Right atrium auricular region (tissue), 2 donors: Measurements from ENCODE around the gene XPR1. TPM values are rescaled to one million over a fixed set of nuclear protein-coding genes. Genes with fewer than 3 reads are reported as not detected.

Experiments
- DNase-seq: peaks from one replicate; pipeline ENCODE4 v3.0.0-alpha.2; 2019; ENCODE audit warnings: low spot score
- H3K27ac ChIP-seq, 2 donors: fragments of 200-600 bp; sonication (generic); 1 replicate in 1 of 2; 2 replicates in 1 of 2; pipeline ENCODE4 v1.5.1; 2016 to 2019
- H3K27me3 ChIP-seq, 2 donors: fragments of 200-600 bp; sonication (generic); one replicate each; pipeline versions ENCODE4 v1.5.1 to v1.6.0; 2017 to 2019
- H3K36me3 ChIP-seq: fragments of 200-600 bp; sonication (generic); one replicate; pipeline ENCODE4 v1.5.1; 2016
- H3K4me1 ChIP-seq, 2 donors: fragments of 200-600 bp; sonication (generic); one replicate each; pipeline versions ENCODE4 v1.5.1 to v1.6.0; 2017 to 2019
- H3K4me3 ChIP-seq, 2 donors: fragments of 200-600 bp; sonication (generic); 1 replicate in 1 of 2; 2 replicates in 1 of 2; pipeline ENCODE4 v1.5.1; 2017 to 2019; ENCODE audit warnings: mild to moderate bottlenecking in 1 of 2, moderate library complexity in 1 of 2
- H3K9me3 ChIP-seq, 2 donors: fragments of 200-600 bp; sonication (generic); one replicate each; pipeline ENCODE4 v1.5.1; 2019
- total RNA-seq, 2 donors: library from RNA; depleted of rRNA; stranded (reverse); fragments of >200 nt; gene quantifications; one replicate each; pipeline ENCODE4 v1.1.0, GENCODE V29; 2016
- TF ChIP-seq, protein P1 (sequence below), 2 donors: fragments of 200-600 bp; sonication (generic); IDR thresholded peaks; one replicate each; pipeline ENCODE4 v1.5.1; 2019; ENCODE audit warnings: antibody characterized with exemption in 2 of 2

The XPR1 gene
- total RNA-seq, 2 donors from 2014 or later, result 30.0 to 53.0 TPM

DNA sequence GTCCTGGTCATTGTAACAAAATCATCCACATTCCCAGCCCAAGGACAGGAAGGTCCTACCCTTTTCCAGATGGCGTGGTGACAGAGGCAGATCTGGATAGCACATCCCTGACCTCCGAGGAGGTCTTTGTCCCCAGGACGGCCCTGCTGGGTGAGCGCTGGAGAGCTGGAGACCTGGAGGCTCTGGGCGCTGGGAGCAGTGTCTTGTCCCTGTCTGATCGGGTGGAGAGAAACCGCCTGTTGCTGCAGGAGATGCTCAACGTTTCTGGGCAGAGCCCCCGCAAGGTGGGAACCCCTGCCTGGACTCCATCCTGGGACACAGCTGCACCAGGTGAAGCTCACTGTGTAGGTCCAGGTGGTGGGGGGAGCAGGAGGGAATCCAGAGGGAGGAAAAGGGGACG, 284.9 kb downstream of the XPR1 start:
- TF ChIP-seq, protein P1, sequence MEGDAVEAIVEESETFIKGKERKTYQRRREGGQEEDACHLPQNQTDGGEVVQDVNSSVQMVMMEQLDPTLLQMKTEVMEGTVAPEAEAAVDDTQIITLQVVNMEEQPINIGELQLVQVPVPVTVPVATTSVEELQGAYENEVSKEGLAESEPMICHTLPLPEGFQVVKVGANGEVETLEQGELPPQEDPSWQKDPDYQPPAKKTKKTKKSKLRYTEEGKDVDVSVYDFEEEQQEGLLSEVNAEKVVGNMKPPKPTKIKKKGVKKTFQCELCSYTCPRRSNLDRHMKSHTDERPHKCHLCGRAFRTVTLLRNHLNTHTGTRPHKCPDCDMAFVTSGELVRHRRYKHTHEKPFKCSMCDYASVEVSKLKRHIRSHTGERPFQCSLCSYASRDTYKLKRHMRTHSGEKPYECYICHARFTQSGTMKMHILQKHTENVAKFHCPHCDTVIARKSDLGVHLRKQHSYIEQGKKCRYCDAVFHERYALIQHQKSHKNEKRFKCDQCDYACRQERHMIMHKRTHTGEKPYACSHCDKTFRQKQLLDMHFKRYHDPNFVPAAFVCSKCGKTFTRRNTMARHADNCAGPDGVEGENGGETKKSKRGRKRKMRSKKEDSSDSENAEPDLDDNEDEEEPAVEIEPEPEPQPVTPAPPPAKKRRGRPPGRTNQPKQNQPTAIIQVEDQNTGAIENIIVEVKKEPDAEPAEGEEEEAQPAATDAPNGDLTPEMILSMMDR (IDR thresholded peaks at IDR 0.05), result no peak
- H3K9me3 ChIP-seq, result no peaks in the 10 kb centered on the region
- H3K4me3 ChIP-seq, result no peak overlapping the region
- H3K36me3 ChIP-seq, result peaks cover 27% of the 10 kb centered on the region
- no peak overlapping the region for H3K27ac ChIP-seq
- no peak for DNase-seq
- H3K4me1 ChIP-seq, result peaks cover 0 to 16% of the 10 kb centered on the region in 2 donors
- no peaks in the 10 kb centered on the region for H3K27me3 ChIP-seq

DNA sequence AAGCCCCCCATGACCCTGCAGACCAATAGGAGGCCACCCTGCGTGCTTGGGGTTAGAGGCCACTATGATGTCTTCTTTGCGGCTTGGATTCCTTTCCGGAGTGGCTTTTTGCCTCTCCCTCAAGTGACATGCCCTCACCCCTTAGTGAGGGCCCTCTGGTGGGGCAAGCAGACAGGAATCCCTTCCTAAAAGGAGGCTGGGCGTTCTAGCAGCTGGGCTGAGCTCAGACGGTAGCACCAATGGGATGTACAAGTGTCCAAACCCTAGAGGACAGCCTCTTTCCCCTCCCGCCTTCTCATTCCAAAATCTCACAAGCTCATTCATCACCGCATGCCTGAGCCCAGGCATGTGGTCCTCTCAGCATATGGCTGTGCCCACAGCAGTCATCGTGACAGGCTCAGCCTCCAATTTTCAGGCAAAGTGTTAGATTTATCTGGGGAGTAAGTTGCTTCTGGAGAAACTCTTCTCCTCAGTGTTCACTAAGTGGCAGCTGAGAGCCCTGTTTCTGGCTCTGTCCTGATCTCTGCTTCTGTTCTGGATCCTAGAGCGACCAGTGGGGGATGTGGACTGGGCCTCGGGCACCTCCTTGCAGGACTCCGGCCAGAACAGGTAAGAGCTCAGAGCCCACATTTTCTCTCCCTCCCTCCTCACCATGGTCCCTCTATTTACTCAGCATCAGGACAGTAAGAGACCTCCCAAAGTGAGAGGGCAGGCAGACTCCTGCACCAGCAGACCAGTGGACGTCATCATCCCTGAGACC, 285.7 kb downstream of the XPR1 start:
- H3K4me1 ChIP-seq, result peaks cover 0 to 11% of the 10 kb centered on the region in 2 donors
- no peak for DNase-seq
- H3K4me3 ChIP-seq, result no peak overlapping the region

DNA sequence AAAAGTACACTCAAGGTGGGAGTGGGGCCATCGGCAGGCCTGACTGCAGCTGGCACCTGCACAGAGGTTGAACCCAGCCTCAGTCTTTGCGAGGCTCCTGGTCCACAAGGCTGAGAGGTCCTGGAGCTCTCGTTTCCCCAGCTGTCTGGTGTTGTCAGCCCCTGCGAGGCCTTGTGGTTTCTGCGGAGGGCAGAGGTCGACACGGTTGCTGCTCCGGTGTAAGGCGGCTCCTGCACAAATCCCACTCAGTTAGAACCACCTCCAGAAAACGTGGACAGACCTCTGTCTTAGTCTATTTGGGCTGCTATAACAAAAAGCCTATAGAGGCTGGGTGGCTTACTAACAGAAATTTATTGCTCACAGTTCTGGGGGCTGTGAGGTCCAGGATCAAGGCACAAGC, 286.7 kb downstream of the XPR1 start:
- TF ChIP-seq, protein P1 (IDR thresholded peaks at IDR 0.05), result no peak
- no peak for DNase-seq
- Histone ChIP-seq H3K4me3 (no peak overlapping the region), H3K4me1 (peaks cover 0 to 9% of the 10 kb centered on the region in 2 donors), H3K27me3 (no peaks in the 10 kb centered on the region), H3K36me3 (peaks cover 27% of the 10 kb centered on the region), H3K27ac (no peak overlapping the region), H3K9me3 (no peaks in the 10 kb centered on the region)

More for the DNA sequence above, 285.7 kb downstream of the XPR1 start:
- H3K36me3 ChIP-seq, result peaks cover 27% of the 10 kb centered on the region
- H3K9me3 ChIP-seq, result no peaks in the 10 kb centered on the region
- H3K27me3 ChIP-seq, result no peaks in the 10 kb centered on the region
- TF ChIP-seq, protein P1 (IDR thresholded peaks at IDR 0.05), result no peak
- H3K27ac ChIP-seq, result no peak overlapping the region

DNA sequence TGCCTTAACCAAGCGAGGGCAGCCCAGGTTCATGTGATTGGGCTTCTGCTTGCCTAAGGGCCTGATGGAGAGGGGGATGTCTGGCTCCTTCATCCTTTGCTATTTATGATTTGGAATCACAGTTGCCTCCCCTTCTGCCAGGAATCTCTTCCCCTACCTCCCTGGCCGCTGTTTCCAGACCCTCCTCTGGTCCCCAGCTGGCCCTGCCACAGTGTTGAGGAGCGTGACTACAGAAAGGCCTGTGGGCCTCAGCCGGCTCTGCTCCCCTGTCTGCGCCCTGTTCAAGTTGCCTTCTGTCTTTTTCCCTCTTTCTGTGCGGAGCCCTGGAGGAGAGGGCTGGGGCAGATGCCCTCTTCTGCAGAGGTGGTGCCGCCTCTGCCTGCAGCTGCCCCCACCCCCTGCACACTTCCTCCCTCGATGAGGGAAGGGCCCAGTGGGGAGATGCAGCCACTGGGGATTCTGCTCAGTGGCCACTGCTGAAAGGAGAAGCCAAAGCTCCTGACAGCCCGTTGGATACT, 287.4 kb downstream of the XPR1 start:
- H3K9me3 ChIP-seq, result no peaks in the 10 kb centered on the region
- H3K36me3 ChIP-seq, result peaks cover 27% of the 10 kb centered on the region
- TF ChIP-seq, protein P1 (IDR thresholded peaks at IDR 0.05), result no peak
- H3K27ac ChIP-seq, result no peak overlapping the region
- H3K27me3 ChIP-seq, result no peaks in the 10 kb centered on the region
- no peak for DNase-seq
- peaks cover 0 to 6% of the 10 kb centered on the region in 2 donors for H3K4me1 ChIP-seq
- no peak overlapping the region for H3K4me3 ChIP-seq

DNA sequence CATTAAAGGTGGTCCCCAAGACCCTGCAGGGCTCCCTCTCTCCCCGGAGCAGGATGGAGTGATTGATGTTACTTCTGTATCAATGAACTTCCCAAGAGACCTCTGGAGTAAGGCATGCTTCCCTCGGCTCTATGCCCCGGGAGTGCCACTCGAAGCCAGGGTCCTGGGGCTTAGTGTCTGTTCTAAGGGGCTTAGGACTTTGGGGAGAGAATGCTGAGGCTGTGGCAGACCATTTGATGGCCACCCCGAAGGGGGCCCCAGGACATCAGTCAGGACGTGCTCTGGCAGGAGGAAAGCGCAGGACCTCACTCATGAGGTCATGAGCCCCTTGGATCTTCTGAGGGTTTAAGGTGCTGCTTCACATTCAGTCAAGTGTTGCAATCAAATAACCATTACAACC, 288.4 kb downstream of the XPR1 start:
- Histone ChIP-seq H3K36me3 (peaks cover 27% of the 10 kb centered on the region), H3K4me3 (no peak overlapping the region), H3K27me3 (no peaks in the 10 kb centered on the region), H3K4me1 (peaks cover 0 to 9% of the 10 kb centered on the region in 2 donors), H3K9me3 (no peaks in the 10 kb centered on the region), H3K27ac (no peak overlapping the region)
- no peak for DNase-seq
- TF ChIP-seq, protein P1 (IDR thresholded peaks at IDR 0.05), result no peak
